H9 (cell line): Measurements from ENCODE around the gene FCN2. TPM values are rescaled to one million over a fixed set of nuclear protein-coding genes. Genes with fewer than 3 reads are reported as not detected.

Experiments
- DNase-seq: peaks from one replicate; pipeline ENCODE4 v3.0.0-alpha.2; 2017
- H2AFZ ChIP-seq: one replicate; pipeline ENCODE4 v1.6.1; 2013; ENCODE audit warnings: mild to moderate bottlenecking, low read length, control low read depth, moderate library complexity
- H2AK5ac ChIP-seq: 2 replicates; pipeline ENCODE4 v1.6.1; 2013; ENCODE audit warnings: low read length, control low read depth, mixed read lengths; ENCODE audit not compliant: insufficient read length
- H2BK120ac ChIP-seq: one replicate; pipeline ENCODE4 v1.6.1; 2013; ENCODE audit warnings: low read depth, mild to moderate bottlenecking, low read length, control low read depth, inconsistent platforms; ENCODE audit not compliant: poor library complexity, severe bottlenecking
- H2BK12ac ChIP-seq: 2 replicates; pipeline ENCODE4 v1.6.1; 2013; ENCODE audit warnings: low read length, control low read depth, mixed read lengths, low read depth; ENCODE audit not compliant: insufficient read length
- H2BK15ac ChIP-seq: 2 replicates; pipeline ENCODE4 v1.6.1; 2013; ENCODE audit warnings: low read depth, low read length, control low read depth
- H2BK20ac ChIP-seq: one replicate; pipeline ENCODE4 v1.6.1; 2013; ENCODE audit warnings: low read depth, mild to moderate bottlenecking, low read length, control low read depth, inconsistent platforms; ENCODE audit not compliant: poor library complexity, severe bottlenecking
- H2BK5ac ChIP-seq: 2 replicates; pipeline ENCODE4 v1.6.1; 2013; ENCODE audit warnings: low read length, control low read depth, mixed read lengths; ENCODE audit not compliant: insufficient read length
- H3K14ac ChIP-seq: 2 replicates; pipeline ENCODE4 v1.6.1; 2013; ENCODE audit warnings: low read length, control low read depth; ENCODE audit not compliant: insufficient read depth
- H3K18ac ChIP-seq: 2 replicates; pipeline ENCODE4 v1.6.1; 2013; ENCODE audit warnings: low read depth, mild to moderate bottlenecking, mixed read lengths, low read length, control low read depth; ENCODE audit not compliant: insufficient read length
- H3K23ac ChIP-seq: 2 replicates; pipeline ENCODE4 v1.6.1; 2013; ENCODE audit warnings: low read length, control low read depth, mixed read lengths, low read depth; ENCODE audit not compliant: insufficient read length
- H3K23me2 ChIP-seq: 2 replicates; pipeline ENCODE4 v1.6.1; 2013; ENCODE audit warnings: low read depth, mild to moderate bottlenecking, mixed read lengths, low read length, control low read depth; ENCODE audit not compliant: insufficient read length, poor library complexity, severe bottlenecking
- H3K27ac ChIP-seq: 2 replicates; pipeline ENCODE4 v1.5.1; 2013; ENCODE audit warnings: low read length, control low read depth, mixed read lengths, low read depth; ENCODE audit not compliant: insufficient read length
- H3K27me3 ChIP-seq: 2 replicates; pipeline ENCODE4 v1.6.1; 2013; ENCODE audit warnings: low read length, control low read depth, inconsistent platforms; ENCODE audit not compliant: insufficient read depth
- H3K4ac ChIP-seq: 2 replicates; pipeline ENCODE4 v1.6.1; 2013; ENCODE audit warnings: low read depth, mild to moderate bottlenecking, control low read depth, inconsistent platforms, low read length, moderate library complexity
- H3K4me1 ChIP-seq: 2 replicates; pipeline ENCODE4 v1.6.1; 2013; ENCODE audit warnings: low read length, control low read depth, inconsistent platforms; ENCODE audit not compliant: insufficient read depth
- H3K4me2 ChIP-seq: 2 replicates; pipeline ENCODE4 v1.6.1; 2013; ENCODE audit warnings: low read length, control low read depth, mixed read lengths; ENCODE audit not compliant: insufficient read length, insufficient read depth
- H3K56ac ChIP-seq: 2 replicates; pipeline ENCODE4 v1.6.1; 2013; ENCODE audit warnings: low read depth, mild to moderate bottlenecking, mixed read lengths, low read length, control low read depth; ENCODE audit not compliant: insufficient read length
- H3K79me1 ChIP-seq: 2 replicates; pipeline ENCODE4 v1.6.1; 2013; ENCODE audit warnings: low read depth, mild to moderate bottlenecking, moderate library complexity, low read length, control low read depth, inconsistent platforms; ENCODE audit not compliant: insufficient read depth, poor library complexity, severe bottlenecking
- H3K79me2 ChIP-seq: 2 replicates; pipeline ENCODE4 v1.6.1; 2013; ENCODE audit warnings: low read length, control low read depth, inconsistent platforms; ENCODE audit not compliant: insufficient read depth
- H3K9ac ChIP-seq: 2 replicates; pipeline ENCODE4 v1.6.1; 2013; ENCODE audit warnings: low read length, control low read depth, mixed read lengths; ENCODE audit not compliant: insufficient read length; ENCODE audit errors: extremely low read depth
- H3K9me3 ChIP-seq: one replicate; pipeline ENCODE4 v1.6.1; 2013; ENCODE audit warnings: low read depth, low read length, inconsistent platforms; ENCODE audit not compliant: control insufficient read depth
- H3T11ph ChIP-seq: one replicate; pipeline ENCODE4 v1.6.1; 2013; ENCODE audit warnings: mild to moderate bottlenecking, low read length, control low read depth, inconsistent platforms
- H4K20me1 ChIP-seq: one replicate; pipeline ENCODE4 v1.6.1; 2013; ENCODE audit not compliant: control insufficient read depth, insufficient read length, insufficient read depth
- H4K5ac ChIP-seq: 2 replicates; pipeline ENCODE4 v1.6.1; 2013; ENCODE audit warnings: low read depth, mild to moderate bottlenecking, mixed read lengths, low read length, control low read depth; ENCODE audit not compliant: insufficient read length
- H4K8ac ChIP-seq: replicated peaks from 2 replicates; pipeline ENCODE4 v1.6.1; 2013; ENCODE audit warnings: low read length, control low read depth, mixed read lengths, low read depth; ENCODE audit not compliant: insufficient read length
- H4K91ac ChIP-seq: 2 replicates; pipeline ENCODE4 v1.6.1; 2013; ENCODE audit warnings: low read depth, mild to moderate bottlenecking, moderate library complexity, mixed read lengths, low read length, control low read depth; ENCODE audit not compliant: insufficient read length
- H3K27ac Mint-ChIP-seq, 3 experiments: 2 replicates in 2 of 3; 3 replicates in 1 of 3; pipeline ENCODE4 v1.8.0; 2020 to 2021; ENCODE audit warnings: mixed read lengths in 3 of 3, mild to moderate bottlenecking in 1 of 3, moderate library complexity in 1 of 3
- H3K27me3 Mint-ChIP-seq: 2 replicates; pipeline ENCODE4 v1.8.0; 2021; ENCODE audit warnings: low read depth, mild to moderate bottlenecking, moderate library complexity, mixed read lengths
- H3K36me3 Mint-ChIP-seq, 3 experiments: 2 replicates in 2 of 3; 3 replicates in 1 of 3; pipeline ENCODE4 v1.8.0; 2020 to 2021; ENCODE audit warnings: low read depth in 3 of 3, mixed read lengths in 3 of 3; ENCODE audit not compliant: insufficient read depth in 1 of 3
- H3K4me1 Mint-ChIP-seq, 2 experiments: 2 replicates each; pipeline ENCODE4 v1.8.0; 2020; ENCODE audit warnings: mixed read lengths in 2 of 2
- H3K4me3 Mint-ChIP-seq, 2 experiments: 2 replicates in 1 of 2; 3 replicates in 1 of 2; pipeline ENCODE4 v1.8.0; 2020 to 2021; ENCODE audit warnings: mild to moderate bottlenecking in 2 of 2, mixed read lengths in 2 of 2, moderate library complexity in 1 of 2
- H3K9me3 Mint-ChIP-seq, 2 experiments: 2 replicates in 1 of 2; 3 replicates in 1 of 2; pipeline ENCODE4 v1.8.0; 2020; ENCODE audit warnings: mild to moderate bottlenecking in 2 of 2, mixed read lengths in 2 of 2, moderate library complexity in 1 of 2
- WGBS: extraction: QIAGEN DNeasy Blood & Tissue Kit; methylation state at CpG from one replicate; pipeline ENCODE4 v1.1.7; 2013; ENCODE audit warnings: missing lambda C conversion rate, low lambda C conversion rate, mixed read lengths; ENCODE audit not compliant: insufficient read length; ENCODE audit errors: extremely low coverage; 5-methylcytosine and 5-hydroxymethylcytosine counted together
- total RNA-seq: library from RNA; stranded (reverse); gene quantifications from 2 replicates; pipeline ENCODE4 v1.2.1, GENCODE V29; 2021
- TF ChIP-seq, protein P1 (sequence below): fragments of 200-600 bp; sonication (generic); conservative IDR thresholded peaks from 3 replicates; pipeline ENCODE4 v1.8.0; 2021; ENCODE audit warnings: antibody characterized with exemption, mild to moderate bottlenecking

Gene FCN2
- total RNA-seq, 1 experiment from 2014 or later = not detected

GRCh38 chr9:134914501-134914834 lies 33.9 kb downstream of the FCN2 start:
- Histone ChIP-seq H2BK15ac (no peak overlapping the region), H3K4ac (no peak overlapping the region), H3K9ac (no peak overlapping the region), H3K79me1 (no peaks in the 10 kb centered on the region), H4K91ac (no peak overlapping the region), H3K27ac (no peak overlapping the region), H3K9me3 (no peaks in the 10 kb centered on the region), H4K5ac (no peak overlapping the region), H3K23me2 (no peaks in the 10 kb centered on the region), H2BK5ac (no peak overlapping the region), H2BK12ac (no peak overlapping the region), H4K8ac (no peak overlapping the region), H3K4me2 (no peak overlapping the region), H3T11ph (no peak overlapping the region), H2AFZ (no peak overlapping the region), H3K27me3 (no peaks in the 10 kb centered on the region), H3K23ac (no peak overlapping the region), H3K56ac (no peak overlapping the region), H2AK5ac (no peak overlapping the region), H2BK20ac (no peak overlapping the region), H3K14ac (no peak overlapping the region), H3K18ac (no peak overlapping the region), H3K79me2 (no peaks in the 10 kb centered on the region), H4K20me1 (no peaks in the 10 kb centered on the region), H3K4me1 (no peaks in the 10 kb centered on the region), H2BK120ac (no peak overlapping the region)
- Mint-ChIP-seq H3K36me3 (peaks cover 0 to 4% (median 0%) of the 10 kb centered on the region in 3 experiments; a peak in 2 of 7 replicates), H3K9me3 (peaks cover 0 to 6% of the 10 kb centered on the region in 2 experiments; a peak in 3 of 5 replicates), H3K27me3 (no peaks in the 10 kb centered on the region; the same call in 1 of the 2 replicates), H3K27ac (peak overlapping the region in 2 of 3 experiments; percentile 85 to 90; a peak in 1 of 7 replicates), H3K4me1 (no peaks in the 10 kb centered on the region), H3K4me3 (no peak overlapping the region)
- no CpG with 5 or more reads among the region's 7 CpGs for whole genome bisulfite sequencing
- no peak for DNase-seq
- TF ChIP-seq, protein P1, sequence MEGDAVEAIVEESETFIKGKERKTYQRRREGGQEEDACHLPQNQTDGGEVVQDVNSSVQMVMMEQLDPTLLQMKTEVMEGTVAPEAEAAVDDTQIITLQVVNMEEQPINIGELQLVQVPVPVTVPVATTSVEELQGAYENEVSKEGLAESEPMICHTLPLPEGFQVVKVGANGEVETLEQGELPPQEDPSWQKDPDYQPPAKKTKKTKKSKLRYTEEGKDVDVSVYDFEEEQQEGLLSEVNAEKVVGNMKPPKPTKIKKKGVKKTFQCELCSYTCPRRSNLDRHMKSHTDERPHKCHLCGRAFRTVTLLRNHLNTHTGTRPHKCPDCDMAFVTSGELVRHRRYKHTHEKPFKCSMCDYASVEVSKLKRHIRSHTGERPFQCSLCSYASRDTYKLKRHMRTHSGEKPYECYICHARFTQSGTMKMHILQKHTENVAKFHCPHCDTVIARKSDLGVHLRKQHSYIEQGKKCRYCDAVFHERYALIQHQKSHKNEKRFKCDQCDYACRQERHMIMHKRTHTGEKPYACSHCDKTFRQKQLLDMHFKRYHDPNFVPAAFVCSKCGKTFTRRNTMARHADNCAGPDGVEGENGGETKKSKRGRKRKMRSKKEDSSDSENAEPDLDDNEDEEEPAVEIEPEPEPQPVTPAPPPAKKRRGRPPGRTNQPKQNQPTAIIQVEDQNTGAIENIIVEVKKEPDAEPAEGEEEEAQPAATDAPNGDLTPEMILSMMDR = no peak
